ENCODE measurements around the gene HM13.

DNA sequence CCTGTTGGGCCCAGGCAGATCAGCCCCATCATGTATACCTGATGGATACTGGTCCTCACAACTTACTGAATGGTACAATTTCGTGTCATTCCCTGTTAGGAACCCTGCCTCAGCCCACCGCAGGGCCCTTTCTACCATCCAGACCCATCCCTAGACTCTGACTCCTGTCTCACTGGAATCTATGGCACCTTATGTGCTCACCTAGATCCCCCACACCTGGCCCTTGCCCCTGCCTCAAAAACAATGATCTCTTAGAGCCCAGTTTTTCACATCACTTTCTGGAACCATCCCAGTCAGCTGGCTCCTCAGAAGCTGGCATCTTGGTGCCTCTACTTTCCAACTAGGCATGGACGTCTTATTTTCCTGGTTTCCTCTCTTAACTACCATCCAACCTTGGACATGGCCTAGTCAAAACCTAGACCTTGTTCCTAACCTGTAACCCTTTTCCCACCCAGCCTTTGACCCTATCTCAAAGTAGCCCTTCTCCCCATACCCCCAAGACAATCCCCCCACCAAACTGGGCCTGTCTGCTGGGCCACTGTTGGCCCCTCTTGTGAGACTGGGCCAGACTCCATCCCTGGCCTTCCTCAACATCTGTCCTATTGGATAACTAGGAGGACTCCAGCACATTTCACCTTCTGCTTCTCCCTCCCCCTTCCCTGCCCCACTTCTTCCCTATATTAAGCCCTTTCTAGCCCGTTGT, 981 bp downstream of the HM13 start:
- TF ChIP-seq CTCF (IDR thresholded peaks at IDR 0.05; ENCODE audit: insufficient read depth, low read length) (no peak), REST (IDR thresholded peaks at IDR 0.05; ENCODE audit: insufficient replicate concordance, low read depth) (no peak), POLR2AphosphoS5 (IDR thresholded peaks at IDR 0.05; ENCODE audit: low read depth) (no peak), GABPA (IDR thresholded peaks at IDR 0.05; ENCODE audit: low read depth) (no peak), SPI1 (IDR thresholded peaks at IDR 0.05; ENCODE audit: borderline replicate concordance, low read depth) (no peak)

Measured in HL-60 (cell line).